ENCODE data around the gene CELA2B.
"Not testable (repeated sequence)": the region's sequence is repeated elsewhere in the genome, so short reads cannot be mapped to it uniquely, and the experiment has no call there.

CELA2B gene

GRCh38 chr1:15444468-15445389, 31.2 kb upstream of the CELA2B start:
- DNase-seq (ENCODE audit: extremely low read depth in 1 of 2, low read depth in 1 of 2): no peak

DNA sequence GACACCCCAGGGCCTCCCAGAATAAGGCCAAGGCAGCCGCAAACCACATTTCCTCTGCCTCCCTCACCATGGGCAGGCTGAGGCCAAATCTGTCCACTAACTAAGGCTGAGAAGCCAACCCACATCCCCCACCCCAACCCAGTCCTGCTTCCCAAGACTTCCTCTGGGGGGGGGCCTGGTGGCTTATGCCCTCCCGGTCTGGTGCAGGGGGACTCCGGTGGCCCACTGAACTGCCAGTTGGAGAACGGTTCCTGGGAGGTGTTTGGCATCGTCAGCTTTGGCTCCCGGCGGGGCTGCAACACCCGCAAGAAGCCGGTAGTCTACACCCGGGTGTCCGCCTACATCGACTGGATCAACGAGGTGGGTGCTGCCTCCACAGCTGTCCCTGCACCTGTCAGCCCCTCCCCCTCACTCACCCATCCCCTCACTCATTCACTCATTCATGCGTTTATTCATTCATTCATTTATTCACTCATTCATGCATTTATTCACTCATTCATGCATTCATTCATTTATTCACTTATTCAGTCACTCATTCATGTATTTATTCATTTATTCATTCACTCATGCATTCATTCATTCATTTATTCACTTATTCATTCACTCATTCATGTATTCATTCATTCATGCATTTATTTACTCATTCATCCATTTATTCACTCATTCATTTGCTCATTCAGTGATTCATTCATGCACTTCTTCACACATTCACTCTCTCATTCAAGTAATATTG, 30.3 kb upstream of the CELA2B start:
- no peak for DNase-seq (ENCODE audit: extremely low read depth in 1 of 2, low read depth in 1 of 2)

- no peak for DNase-seq (ENCODE audit: extremely low read depth in 1 of 2, low read depth in 1 of 2)
Measured at GRCh38 chr1:15446212-15446611, 29.7 kb upstream of the CELA2B start.

GRCh38 chr1:15448877-15449462, 26.9 kb upstream of the CELA2B start:
- DNase-seq (ENCODE audit: extremely low read depth in 1 of 2, low read depth in 1 of 2): no peak

DNA sequence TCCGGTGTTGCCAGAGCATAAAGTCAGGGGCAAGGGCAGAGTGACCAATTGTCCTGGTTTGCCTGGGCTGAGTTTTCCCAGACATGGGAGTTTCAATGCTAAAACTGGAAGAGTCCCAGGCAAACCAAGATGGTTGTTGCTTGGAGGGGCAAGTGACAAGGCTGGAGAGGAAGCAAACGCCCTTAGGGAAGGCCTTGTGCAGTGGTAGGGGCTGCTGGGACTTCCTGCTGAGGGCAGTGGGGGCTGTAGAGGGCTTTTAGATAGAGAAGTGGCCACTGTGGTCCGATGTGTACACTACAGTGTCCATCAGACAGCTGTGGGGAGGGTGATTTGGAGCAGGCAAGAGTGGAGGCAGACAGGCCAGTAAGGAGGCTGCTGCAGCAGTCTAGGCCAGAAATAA, 26.3 kb upstream of the CELA2B start:
- no peak for DNase-seq (ENCODE audit: extremely low read depth in 1 of 2, low read depth in 1 of 2)

GRCh38 chr1:15451014-15451722, 24.7 kb upstream of the CELA2B start:
- no peak for DNase-seq (ENCODE audit: extremely low read depth in 1 of 2, low read depth in 1 of 2)

GRCh38 chr1:15452216-15452615, 23.7 kb upstream of the CELA2B start:
- DNase-seq (ENCODE audit: extremely low read depth in 1 of 2, low read depth in 1 of 2): no peak

DNA sequence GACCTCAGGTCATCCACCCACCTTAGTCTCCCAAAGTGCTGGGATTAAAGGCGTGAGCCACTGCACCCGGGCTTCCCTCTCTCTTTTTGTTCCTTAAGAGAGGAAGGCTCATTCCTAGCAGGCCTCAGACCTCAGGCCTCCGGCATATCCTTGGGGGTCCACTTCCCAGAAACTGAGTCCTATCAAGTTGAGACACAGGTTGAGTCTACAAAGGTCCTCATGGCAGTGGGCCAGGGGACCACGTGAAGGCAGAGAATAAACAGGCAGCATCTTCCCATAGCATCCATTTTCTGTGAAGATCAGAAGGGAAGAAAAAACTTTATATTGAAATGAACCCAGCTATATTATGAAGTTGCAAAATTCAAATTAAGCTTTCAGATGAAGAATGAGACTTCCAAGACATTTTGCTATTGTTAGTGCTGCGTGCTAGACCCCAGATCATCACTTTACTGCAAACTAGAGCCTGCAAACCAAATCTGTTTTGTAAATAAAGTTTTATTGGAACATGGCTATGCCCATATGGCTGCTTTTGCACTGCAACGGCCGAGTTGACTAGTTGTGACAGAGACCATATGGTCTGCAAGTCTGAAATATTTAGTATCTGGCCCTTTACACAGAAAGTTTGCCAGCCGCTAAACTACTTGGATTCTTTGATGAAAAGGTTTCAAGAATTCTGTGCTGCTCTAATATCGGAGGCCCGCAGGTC, 22.9 kb upstream of the CELA2B start:
- DNase-seq (ENCODE audit: extremely low read depth in 1 of 2, low read depth in 1 of 2): no peak

- no peak for DNase-seq (ENCODE audit: extremely low read depth in 1 of 2, low read depth in 1 of 2)
Measured at GRCh38 chr1:15453734-15454133, 22.2 kb upstream of the CELA2B start.

- DNase-seq (ENCODE audit: extremely low read depth in 1 of 2, low read depth in 1 of 2): no peak
Measured at GRCh38 chr1:15454256-15454655, 21.6 kb upstream of the CELA2B start.

DNA sequence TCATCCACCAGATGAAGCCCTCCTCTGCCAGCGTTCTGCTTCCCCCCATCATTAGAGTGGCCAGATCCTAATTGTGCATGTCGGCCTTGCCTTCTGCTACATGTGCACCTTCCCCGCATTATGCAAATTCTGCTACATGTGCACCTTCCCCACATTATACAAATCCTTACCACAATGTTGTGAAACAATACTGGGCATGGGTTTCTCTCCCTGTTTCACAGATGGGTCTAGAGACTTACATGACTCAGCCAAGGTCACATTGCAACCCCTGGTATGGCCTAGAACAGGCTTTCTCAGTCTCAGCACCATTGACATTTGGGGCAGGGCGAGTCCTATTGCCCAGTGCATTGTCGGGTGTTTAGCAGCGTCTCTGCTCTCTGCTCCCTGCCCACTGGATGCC, 20.4 kb upstream of the CELA2B start:
- DNase-seq (ENCODE audit: extremely low read depth in 1 of 2, low read depth in 1 of 2): no peak

GRCh38 chr1:15456313-15456954, 19.5 kb upstream of the CELA2B start, which contains the start of gene CELA2A:
Gene CELA2A, plus strand, starts transcription at chr1:15456732. Its CDS starts 22 bp downstream, at chr1:15456754.
- DNase-seq (ENCODE audit: extremely low read depth in 1 of 2, low read depth in 1 of 2): no peak

DNA sequence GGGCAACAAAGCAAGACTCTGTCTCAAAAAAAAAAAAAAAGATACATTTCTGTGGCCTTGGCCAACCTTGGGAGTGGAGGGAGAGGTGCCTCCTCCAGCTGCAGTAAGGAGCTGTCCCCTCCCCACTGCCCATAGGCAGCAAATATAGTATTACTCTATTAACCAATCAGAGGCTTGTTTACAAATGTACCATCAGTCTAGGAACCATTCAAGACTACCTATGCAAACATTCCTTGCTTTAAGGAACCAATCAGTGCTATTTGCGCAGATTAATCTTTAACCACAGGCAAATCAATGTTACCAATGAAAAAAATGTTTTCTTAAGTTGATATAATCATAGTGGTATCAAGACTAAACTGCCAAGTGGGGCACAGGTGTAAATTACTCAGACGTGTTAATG, 18.3 kb upstream of the CELA2B start:
- no peak for DNase-seq (ENCODE audit: extremely low read depth in 1 of 2, low read depth in 1 of 2)

- not testable (repeated sequence) for DNase-seq (ENCODE audit: extremely low read depth in 1 of 2, low read depth in 1 of 2)
Measured at GRCh38 chr1:15458388-15458787, 17.5 kb upstream of the CELA2B start.

DNA sequence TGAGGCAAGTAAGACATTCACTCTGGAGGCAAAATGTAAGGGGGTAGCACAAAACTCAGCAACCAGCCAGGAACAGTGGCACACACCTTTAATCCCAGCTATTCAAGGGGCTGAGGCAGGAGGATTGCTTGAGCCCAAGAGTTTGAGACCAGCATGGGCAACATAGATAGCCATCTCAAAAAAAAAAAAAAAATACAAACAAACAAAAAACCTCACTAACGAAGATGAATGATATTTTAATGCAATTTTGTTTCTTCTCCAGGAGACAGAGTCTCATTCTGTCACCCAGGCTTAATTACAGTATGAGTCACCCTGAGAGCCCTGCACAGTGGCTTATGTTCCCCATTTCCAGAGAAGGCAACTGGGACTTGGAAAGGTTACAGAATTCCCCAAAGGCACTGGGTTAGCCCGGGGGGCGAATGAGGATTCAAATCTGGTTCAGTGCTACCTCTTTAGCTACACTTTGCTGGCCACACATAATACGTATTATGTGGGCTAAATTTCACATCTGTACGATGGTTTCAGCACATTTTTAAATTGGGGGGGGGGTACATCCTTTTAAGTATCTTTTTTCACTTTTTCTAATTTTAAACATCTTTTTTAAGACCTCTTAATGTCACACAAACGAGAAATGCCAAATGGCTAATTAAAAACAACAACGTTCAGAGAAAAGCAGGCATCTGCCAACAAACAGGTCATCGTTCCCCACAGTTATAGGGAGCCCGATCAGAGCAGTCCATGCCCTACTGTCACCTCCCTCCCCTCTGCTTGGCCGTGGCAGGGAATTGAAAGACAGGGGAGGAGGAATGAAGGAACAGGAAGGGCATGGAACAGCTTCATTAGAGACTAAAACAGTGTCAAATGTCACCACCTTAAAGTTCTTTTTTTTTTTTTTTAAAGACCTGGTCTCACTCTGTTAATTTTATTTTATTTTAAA, 15.9 kb upstream of the CELA2B start:
- DNase-seq (ENCODE audit: extremely low read depth in 1 of 2, low read depth in 1 of 2): no peak

DNA sequence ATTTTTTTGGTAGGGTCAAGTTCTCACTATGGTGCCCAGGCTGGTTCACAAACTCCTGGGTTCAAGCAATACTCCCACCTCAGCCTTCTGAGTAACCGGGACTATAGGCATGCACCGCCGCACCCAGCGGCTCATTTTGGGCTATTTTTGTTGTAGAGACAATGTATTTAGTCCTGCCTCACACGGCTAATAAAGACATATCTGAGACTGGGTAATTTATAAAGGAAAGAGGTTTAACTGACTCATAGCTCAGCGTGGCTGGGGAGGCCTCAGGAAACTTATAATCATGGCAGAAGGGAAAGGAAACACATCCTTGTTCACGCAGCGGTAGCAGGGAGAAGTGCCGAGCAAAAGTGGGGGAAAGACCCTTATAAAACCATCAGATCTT, 15.2 kb upstream of the CELA2B start:
- no peak for DNase-seq (ENCODE audit: extremely low read depth in 1 of 2, low read depth in 1 of 2)

DNA sequence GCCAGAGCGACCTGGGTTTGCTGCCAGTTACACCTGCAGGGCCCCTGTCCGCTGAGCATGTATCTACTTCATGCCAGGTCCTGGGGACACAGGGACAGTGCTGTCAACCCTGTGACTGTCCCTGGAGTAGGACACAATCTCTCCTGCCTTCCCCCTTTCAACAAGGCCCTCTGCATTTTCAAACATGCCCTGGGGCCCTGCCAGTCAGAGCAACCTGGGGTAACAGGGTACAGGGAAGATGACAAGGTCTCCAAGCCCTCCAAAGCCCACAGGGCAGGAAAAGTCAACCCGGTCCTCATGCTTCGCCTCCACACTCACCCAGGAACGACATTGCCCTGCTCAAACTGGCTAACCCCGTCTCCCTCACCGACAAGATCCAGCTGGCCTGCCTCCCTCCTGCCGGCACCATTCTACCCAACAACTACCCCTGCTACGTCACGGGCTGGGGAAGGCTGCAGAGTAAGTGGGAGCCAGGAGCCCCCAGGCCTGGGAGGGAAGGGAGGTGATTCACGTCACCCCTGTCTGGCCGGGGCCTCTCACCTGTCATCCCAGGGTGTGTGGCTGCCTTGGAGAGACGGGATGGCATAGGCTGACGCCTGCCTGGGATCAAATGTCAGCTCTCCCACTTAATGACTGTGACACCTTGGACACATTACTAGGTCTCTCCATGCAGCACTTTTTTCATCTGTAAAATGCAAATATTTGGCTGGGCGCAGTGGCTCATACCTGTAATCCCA, 12.7 kb upstream of the CELA2B start:
- DNase-seq (ENCODE audit: extremely low read depth in 1 of 2, low read depth in 1 of 2): not testable (repeated sequence)

DNA sequence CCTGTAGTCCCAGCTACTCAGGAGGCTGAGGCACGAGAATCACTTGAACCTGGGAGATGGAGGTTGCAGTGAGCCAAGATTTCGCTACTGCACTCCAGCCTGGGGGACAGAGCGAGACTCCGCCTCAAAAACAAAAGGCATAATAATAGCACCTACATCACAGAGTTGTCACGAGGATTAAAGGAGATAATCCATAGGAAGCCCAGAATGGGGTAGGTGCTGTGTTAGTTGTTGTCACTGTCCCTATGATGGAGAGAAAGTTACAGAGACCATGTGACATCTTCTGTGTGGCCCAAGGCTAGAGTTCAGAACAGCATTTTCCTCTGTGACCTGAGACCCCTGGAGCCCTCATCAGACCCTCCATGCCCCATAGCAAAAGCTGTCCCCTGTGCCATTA, 12.0 kb upstream of the CELA2B start:
- DNase-seq (ENCODE audit: extremely low read depth in 1 of 2, low read depth in 1 of 2): not testable (repeated sequence)
